NCI-H524 (cell line): ENCODE data around the gene RAVER1.

Source experiments
- DNase-seq, 2 experiments: peaks; one replicate each; lab custom pipeline; 2025; lab: John Stamatoyannopoulos, UW

Gene RAVER1

GRCh38 chr19:10269333-10270179 lies 63.8 kb downstream of the RAVER1 start:
- DNase-seq, result peak; percentile 44 to 74

GRCh38 chr19:10268071-10268470 lies 65.3 kb downstream of the RAVER1 start:
- DNase-seq, result no peak

GRCh38 chr19:10266706-10267105 lies 66.6 kb downstream of the RAVER1 start:
- no peak for DNase-seq
